Fibroblast of gingiva (primary cell): ENCODE measurements around the gene MELTF.
A peak's percentile ranks its signal among the peaks of the same experiment; 100 is the strongest.

Source experiments
- DNase-seq: peaks from one replicate; pipeline ENCODE4 v3.0.0-alpha.2; 2011; ENCODE audit warnings: low read depth

The MELTF gene

DNA sequence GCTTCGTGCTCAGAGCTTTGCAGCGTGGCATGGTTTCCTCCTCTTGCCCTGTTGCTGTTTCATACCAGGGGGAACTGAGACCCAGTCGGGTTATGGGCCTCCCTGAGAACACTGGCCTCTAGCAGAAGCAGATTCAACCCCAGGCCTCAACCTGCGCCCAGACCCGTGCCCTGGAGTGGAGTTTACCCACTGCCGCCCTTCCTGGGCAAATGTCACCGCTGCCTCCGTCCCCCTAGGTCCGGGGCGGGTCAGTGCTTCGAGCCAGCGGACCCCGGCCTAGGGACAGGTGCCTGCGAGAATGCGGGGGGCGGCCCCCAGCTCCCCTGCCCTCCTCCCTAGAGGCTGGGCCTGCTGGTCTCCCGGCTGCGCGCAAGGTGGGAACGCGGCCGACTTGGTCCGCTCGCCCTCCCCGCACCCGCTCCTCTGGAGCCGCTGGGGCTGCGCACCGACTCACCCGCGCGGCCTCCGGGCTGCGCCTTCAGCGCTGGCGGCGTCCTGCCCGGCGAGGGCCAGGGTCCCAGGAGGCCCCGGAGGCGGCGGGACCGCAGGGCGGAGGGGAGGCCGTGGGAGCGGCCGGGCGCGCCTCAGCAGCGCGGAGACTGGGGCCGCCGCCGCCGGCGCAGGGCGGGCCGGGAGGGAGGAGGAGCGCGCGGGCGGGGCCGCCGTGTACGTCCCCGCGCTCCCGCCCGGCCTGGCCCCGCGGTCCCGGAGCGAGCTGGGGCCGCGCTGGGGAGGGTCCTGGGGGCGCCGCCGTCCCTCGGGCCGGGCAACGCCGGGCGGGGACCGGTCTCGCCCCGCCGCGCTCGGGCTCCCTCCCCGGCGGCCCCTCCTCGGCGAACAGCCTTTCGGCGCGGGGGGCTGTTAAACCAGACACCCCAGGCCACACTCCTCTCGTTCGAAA, 61.1 kb downstream of the MELTF start, which contains the start of gene PIGZ:
TSS of gene PIGZ (minus strand) at position 601 of the 901 bp plus-strand sequence. CDS start 16,802 bp downstream, outside the sequence.
- peak; percentile 52 for DNase-seq

DNA sequence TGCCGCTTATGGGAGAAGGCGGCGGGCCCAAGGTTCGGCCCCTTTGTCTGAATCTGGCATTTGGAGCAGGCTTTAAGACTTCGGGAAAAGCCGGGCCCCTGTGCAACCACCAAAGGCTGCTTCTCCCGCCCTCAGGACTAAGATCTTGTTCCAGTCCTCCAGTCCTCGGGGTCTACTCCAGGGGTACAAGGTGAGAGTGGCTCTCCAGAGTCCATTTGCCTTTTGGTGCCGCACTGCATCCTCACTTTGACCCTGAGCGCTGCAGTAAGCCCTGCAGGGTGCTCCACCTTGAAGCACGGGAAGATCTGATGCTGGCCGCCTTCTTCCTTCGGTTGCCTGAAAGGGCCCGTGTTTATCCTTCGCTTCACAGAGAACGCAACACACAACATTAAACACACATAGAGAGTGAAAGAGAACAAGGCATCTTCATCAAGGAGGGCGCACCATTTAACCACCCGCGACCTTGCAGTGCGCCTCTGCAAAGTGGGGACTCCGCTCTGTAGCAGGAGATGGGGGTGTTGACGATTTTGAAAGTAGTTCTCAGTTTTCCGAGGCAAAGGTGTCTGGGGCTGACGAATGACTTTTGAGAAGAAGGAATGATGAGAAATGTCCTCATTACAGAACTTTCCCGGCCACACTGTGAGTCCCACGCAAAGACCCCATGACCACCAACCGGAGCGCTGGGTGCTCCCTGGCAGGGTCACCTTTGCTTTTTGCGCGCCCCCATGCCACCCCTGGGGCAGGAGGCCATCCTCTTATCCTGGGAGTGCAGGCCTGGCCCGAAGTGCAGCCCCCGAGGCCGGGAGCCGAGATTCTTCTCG, 62.0 kb downstream of the MELTF start:
- DNase-seq: no peak

DNA sequence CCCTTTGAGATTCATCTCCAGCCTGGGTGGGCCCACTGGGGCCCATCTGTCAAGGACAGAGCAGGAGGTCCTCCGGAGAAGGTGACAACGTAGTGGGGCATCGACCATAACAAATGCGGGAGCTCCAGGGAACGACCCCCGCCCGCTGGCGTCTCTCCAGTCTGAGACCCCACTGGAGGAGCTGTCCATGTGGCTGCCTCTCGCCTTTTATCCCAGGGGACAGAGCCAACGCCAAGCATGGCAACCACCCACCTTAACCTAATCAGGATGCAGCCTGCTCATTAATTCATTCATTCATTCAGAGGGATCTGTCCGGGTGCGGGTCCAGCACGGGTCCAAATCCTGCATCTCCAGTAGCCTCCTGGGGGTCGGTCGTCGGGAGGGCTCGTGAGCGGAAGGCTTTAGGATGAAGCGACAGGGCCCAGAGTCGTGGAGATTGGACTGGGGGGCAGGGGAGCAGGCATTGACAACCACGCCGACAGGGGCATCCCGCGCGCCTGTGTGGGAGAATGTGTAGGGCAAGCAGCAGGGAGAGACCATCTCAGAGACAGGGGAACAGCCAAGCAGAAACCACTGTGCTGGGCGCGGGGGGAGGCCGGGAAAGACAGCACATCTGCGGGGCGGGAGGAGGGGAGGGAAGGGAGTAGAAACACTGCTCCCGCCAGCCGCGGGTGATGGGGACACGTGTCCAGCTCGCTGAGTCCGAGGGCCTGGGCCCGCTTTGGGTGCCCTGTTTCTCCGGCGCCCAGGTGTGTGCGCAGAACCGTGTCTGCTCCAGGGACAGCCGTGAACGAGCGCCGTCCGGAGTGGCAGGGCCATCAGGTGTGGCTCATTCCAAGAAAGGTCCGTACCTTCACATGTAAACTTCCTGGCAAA, 62.9 kb downstream of the MELTF start:
- no peak for DNase-seq

DNA sequence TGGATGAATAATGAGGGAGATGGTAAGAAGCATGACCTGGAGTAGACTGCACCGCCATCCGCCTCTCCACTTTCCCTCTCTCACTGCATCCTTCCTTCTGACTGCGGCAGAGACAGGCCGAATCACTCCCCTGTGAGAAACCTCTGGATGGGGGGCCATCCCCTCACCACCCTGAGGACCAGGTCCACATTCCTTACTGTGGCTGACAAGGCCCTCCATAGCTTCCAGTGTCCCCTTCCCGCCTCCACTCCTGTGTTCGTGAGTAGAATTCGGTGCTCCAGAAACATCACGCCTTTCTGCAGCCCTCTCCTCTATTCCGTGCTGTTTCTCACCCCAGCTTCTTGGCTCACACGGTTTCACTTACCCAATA, 63.8 kb downstream of the MELTF start:
- no peak for DNase-seq

DNA sequence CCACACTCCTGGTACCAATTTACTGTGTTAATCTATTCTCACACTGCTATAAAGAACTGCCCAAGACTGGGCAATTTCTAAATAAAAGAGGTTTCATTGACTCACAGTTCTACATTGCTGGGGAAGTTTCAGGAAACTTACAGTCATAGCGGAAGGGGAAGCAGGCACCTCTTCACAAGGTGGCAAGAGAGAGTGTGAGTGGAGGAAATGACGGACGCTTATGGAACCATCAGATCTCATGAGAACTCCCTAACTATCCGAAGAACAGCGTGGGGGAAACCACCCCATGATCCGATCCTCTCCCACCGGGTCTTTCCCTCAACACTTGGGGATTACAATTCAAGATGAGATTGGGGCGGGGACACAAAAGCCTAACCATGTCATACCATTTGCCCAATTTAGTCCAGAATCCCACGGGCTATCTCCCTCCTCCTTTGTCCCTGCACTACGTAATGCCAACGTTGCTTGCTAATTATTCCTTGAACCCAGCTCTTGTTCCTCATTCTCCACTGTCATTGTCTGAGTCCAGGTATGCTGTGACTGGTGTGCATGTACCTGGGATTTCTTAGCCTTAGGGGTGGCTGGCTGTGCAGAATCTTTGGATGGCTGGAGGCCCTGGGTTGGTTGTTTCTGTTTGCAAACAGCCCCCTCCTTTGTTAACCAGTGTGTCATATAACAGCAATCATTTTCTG, 64.4 kb downstream of the MELTF start:
- DNase-seq: no peak

DNA sequence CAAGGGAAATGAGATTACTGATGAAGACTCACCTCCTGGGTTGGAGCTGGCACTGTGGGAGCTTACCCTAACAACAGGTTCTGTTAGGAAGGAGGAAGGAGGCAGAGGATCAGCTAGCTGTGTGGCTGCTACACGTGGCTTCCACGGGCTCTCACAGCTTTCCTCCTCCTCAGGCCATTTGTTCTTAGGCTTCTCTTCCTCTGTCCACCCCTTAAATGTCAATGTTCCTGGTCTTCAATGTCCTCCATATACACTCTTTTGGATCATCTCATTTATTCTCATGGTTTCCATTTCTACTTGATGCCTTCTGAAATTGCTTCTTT, 66.0 kb downstream of the MELTF start:
- no peak for DNase-seq

DNA sequence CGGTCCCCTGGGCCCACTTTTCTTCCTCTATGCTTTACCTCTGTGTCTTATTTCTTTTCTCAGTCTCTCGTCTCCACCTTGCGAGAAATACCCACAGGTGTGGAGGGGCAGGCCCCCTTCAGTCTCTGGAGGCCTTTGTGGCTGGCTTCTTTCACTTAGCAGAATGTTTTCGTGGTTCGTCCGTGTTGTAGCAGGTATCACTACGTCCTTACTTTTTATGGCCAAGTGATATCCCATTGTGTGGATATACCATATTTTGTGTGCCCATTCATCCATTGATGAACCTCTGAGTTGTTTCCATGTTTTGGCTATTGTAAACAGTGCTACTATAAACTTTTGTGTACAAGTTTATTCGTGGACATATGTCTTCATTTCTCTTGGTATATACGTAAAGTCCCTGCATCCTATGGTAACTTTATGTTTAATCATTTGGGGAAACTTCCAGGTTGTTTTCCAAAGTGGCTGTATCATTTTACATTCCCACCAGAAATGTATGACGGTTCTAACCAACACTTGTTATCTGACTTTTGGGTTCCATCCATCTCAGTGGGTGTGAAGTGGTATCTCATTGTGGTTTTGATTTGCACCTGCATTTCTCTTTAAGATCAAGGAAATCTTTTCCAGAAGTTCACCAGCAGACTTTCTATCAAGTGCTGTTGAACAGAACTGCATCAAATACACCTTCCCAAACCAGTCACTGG, 66.5 kb downstream of the MELTF start:
- no peak for DNase-seq

DNA sequence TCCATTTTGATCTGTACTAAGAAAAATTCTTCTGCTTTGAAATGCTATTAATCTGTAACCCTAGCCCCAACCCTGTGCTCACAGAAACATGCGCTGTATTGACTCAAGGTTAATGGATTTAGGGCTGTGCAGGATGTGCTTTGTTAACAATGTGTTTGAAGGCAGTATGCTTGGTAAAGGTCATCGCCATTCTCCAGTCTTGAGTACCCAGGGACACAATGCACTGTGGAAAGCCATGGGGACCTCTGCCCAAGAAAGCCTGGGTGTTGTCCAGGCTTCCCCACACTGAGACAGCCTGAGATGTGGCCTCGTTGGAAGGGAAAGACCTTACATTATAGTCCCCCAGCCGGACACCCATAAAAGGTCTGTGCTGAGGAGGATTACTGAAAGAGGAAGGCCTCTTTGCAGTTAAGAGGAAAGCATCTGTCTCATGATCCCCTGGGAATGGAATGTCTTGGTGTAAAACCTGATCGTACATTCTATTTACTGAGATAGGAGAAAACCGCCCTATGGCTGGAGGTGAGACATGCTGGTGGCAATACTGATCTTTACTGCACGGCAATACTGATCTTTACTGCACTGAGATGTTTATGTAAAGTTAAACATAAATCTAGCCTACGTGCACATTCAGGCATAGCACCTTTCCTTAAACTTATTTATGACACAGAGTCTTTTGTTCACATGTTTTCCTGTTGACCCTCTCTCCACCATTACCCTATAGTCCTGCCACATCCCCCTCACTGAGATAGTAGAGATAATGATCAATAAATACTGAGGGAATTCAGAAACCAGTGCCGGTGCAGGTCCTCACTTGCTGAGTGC, 67.3 kb downstream of the MELTF start:
- no peak for DNase-seq

DNA sequence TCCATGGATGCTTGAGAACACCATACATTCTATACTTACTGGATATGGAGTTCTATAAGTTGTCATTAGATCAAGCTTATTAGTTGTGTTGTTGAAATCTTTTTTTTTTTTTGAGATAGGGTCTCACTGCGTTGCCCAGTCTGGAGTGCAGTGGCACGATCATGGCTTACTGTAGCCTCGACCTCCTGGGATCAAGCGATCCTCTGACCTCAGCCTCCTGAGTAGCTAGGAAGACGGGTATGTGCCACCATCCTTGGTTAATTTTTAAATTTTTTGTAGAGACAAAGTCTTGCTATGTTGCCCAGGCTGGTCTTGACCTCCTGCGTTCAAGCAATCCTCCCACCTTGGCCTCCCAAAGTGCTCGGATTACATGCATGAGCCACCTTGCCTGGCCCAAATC, 74.8 kb downstream of the MELTF start:
- DNase-seq: no peak
